HG03039 (cell line): ENCODE data around the gene LRRC4C.
"Not testable (repeated sequence)": the region's sequence is repeated elsewhere in the genome, so short reads cannot be mapped to it uniquely, and the experiment has no call there.

ENCODE experiments used
- ATAC-seq: cut with Tn5 transposase; IDR thresholded peaks from one replicate; pipeline ENCODE4 v1.9.1; 2021; ENCODE audit warnings: mild to moderate bottlenecking, moderate library complexity; ENCODE audit not compliant: unreplicated experiment

Gene LRRC4C

DNA sequence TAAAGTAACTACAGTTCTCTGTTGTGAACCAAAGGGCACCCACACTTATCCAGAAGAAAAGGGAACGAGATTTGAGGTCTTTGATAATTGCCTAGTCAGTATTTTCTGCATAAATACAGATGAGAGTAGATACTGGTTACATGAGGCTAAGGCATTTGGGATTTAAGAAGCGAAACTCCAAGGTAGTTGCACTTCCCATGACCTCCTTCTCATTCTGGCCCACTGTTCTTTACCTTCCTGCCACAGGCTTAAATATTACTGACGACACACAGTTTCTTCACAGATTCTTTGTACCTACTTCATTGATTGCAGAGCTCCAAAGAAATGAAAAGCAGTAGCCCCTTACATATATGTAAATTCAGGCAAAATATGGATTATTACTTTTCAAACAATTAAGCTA lies 915.3 kb downstream of the LRRC4C start:
- ATAC-seq, result no peak

DNA sequence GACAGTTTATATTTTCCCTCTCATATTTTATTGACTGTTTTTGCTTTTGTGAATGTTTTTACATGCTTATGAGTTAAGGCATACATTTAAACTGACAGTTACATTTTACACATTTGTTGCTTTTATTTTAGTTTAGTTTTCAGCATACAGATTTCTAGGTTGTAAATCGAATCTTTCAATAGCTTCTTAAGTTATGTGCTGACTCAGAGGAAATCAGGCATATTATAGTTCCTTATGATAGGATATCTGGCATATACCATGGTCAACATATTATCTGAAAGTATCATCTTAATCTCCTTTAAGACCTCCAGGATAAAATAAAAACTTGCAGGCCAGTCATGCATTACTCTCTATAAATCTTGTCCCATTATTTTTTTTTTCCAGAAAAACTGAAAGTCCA lies 916.6 kb downstream of the LRRC4C start:
- no peak for ATAC-seq

DNA sequence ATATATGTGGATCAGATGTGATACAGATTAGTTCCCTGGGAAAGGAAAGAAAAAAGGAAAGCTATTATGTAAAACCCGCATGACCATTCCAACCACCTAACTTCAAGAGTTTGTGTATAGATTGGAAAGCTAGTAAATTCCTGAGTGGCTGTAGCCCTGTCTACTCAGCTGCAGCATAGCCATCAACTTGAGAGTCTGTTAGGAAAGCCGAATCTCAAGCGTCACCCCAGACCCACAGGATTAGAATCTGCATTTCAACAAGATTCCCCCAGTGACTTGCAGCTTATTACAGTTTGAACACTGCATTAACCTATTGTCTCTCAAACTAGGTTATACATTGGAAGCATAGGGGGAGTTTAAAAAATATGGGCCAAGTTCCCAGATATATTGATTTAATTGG lies 921.7 kb downstream of the LRRC4C start:
- no peak for ATAC-seq

DNA sequence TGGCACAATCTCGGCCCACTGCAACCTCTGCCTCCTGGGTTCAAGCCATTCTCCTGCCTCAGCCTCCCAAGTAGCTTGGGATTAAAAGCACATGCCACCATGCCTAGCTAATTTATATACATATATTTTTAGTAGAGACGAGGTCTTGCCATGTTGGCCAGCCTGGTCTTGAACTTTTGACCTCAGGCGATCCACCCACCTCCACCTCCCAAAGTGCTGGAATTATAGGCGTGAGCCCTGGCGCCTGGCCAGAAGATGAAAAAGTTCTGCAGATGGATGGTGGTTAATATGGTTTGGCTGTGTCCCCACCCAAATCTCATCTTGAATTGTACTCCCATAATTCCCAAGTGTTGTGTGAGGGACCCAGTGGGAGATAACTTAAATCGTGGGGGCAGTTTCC lies 937.4 kb downstream of the LRRC4C start:
- ATAC-seq, result not testable (repeated sequence)

DNA sequence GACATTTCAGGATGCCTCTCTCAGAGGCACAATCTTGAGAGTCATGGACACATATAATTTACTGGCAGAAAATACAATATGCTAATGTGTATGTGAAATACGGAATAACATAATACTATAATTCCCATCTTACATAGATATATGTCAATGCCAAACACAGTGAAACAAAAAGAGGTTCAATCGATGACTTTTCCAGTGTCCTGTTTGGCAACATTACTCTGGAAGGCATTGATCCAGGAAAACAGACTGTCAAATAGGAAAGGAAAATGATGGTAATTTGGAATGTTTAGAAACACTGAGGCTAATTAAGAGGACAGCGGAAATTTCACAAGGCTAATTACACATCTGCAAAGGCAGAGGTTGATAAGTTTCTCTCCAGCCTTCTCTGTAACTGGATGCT lies 942.3 kb downstream of the LRRC4C start:
- ATAC-seq, result no peak

DNA sequence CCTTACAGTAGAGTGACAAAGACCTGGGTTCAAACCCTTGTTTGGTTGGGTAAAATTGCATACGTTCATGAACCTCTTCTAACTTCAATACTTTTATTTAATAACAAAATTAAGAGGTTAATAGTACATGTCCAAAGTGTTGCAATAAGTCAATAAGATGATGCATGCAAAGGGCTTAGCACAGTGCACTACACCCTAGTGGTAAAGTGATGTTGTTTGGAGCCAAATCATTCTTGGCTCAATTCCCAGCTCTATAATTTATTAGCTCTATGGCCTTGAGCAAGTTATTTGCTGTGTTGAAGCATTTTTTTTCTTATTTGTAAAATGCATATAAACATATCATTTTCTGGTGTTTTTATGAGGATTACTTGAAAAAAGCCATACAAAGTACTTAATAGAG lies 945.3 kb downstream of the LRRC4C start:
- no peak for ATAC-seq

DNA sequence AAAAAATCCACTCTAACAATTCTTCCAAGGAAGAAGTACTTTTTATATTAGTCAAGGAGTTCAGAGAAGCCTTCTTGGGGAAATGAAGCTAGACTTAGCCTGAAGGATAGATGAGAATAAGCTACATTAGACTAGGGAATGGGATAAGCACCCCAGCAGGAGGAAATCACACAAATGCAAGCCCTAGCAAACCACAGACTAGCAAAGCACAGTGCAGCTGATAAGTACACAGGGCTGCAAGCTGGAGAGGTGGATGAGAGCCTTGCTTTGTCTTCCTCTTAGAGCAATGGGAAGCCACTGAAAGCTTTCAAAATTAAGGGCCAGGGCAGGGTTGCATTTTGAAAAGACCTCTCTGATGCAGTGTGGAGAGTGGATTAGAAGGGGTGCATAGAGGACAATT lies 946.2 kb downstream of the LRRC4C start:
- no peak for ATAC-seq

DNA sequence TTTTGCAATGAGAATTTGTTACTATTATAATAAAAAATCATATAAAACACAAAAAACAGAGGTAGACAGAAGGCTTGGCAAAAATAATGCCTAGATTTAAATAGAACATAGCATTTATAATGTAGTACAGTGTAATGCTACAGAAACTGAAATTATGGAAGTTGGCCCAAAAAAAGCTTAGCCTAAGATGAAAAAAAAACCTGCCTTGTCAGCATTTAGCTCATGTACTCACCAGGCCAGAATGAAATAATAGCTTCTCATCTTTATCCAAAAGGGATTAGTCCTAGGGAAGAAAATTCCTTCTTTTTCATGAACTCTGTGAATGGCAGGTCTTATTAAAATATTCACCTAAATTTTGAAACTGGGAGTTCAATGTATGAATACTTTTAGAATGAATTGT lies 951.1 kb downstream of the LRRC4C start:
- no peak for ATAC-seq

DNA sequence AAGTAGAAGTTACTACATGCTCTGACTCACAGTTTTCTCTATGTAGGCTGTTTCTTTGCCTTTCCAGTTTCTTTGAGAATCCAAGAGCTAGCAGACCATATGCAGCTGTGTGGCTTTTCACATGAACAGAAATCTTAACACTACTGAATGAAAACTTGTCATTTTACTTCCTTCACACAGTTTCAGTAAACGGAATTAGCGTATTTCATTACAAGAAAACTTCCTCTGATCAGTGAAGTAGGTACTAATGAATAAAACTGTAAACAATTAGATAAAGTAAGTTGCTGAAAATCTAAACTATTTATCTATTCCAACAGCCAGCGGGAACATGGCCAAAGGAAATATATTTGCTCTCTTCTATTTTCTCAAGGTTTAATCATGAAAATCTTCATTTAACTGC lies 953.2 kb downstream of the LRRC4C start:
- no peak for ATAC-seq

DNA sequence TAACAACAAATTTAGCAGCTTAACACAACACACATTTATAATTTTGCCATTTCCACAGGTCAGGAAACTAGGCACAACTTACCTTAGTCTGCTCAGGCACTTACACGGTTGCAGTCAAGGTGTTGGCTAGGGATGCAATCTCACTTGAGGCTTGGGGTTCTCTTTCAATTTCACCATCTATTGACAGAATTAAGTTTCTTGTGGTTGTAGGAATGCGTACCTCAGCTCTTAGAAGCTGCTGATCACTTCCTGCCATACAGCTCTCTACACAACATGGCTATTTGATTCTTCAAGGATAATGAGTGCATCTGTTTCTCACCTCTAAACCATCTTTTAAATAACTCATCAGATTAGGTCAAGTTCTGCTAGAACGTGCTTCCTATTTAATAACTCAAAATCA lies 968.1 kb downstream of the LRRC4C start:
- no peak for ATAC-seq

DNA sequence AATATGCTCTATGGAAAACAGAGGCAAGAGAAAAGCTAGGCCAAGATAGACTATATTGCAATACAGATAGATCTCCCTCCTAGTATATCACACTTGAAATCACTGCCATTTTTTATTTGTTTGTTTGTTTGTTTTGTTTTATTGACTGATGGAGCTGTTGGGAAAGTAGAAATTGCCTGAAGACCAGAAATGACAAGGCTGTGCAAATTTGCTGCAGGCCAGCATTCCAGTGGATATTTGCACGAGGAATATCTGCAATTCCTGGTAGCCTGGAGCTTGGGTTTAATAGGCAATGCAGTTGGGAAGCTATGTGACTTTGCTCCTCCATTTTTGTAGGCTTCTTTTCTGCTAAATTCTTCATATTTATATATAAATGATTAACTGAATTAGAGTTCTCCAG lies 991.7 kb downstream of the LRRC4C start:
- no peak for ATAC-seq

DNA sequence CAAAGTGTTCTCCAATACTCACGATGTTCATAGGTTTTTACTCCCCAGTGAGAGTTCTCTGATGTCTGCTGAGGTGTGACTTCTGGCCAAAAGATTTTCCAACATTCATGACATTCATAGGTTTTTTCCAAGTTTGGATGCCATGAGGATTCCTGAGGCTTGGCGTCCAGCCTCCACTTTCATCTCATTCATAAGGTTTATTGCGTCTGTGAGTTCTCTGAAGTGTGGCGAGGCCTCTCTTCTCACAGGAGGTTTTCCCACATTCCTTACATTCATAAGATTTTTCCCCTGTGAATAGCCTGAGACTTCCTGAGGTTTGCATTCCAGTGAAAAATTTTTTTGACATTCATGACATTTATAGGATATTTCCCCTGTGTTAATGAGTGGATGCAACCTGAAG lies 1014.1 kb downstream of the LRRC4C start:
- no peak for ATAC-seq

DNA sequence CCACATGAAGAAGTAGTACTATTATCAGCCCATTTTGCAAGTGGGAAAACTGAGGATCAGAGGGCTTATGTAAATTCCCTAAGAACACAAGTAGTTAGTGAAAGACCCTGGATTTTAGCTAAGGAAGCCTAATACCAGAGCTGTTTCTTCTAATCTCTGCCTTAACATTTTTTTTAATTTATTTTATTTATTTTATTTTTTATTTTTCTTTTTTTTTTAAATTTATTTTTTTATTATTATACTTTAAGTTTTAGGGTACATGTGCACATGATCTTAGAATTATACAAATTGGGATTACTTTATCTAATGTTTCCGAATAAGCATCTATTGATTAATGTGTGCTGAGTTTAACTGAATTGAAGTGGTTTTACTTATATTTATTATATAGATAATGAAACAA lies 1015.3 kb downstream of the LRRC4C start:
- ATAC-seq, result no peak

DNA sequence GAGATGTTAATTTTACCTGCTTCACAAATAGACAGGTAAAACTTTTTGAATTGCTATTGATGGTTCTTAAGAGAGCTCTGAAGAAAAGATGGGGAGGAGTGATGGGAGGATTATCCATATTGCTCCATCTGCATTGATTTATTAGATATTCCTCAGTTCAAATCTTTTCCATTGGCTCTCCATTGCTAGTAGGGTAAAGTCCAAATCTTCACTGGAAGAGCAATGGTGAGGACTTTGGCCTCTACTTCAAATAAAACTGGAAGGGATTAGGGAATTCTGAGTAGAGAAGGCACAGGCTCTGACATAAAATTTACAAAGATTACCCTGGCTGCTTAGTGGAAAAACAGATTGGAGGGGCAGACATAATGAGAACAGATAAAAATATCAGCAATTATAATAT lies 1024.1 kb downstream of the LRRC4C start:
- ATAC-seq, result no peak

DNA sequence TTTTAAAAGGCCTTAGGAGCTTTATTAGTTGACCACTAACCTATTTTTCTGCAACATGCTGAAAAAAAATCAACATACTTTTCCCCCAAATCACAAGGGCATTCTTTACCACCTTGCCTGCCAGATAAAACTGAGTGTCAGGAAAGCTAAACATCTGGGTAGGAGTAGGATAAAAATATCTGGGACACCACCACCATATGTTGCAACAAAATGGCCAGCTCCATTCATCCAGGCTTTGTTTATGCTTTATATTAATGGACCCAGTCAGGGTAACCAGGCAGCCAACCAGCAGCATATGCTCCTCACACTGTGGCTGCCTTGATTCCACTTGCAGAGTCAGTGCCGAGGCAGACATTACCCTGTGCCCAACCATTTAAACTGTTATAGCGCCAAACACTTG lies 1024.5 kb downstream of the LRRC4C start:
- no peak for ATAC-seq

DNA sequence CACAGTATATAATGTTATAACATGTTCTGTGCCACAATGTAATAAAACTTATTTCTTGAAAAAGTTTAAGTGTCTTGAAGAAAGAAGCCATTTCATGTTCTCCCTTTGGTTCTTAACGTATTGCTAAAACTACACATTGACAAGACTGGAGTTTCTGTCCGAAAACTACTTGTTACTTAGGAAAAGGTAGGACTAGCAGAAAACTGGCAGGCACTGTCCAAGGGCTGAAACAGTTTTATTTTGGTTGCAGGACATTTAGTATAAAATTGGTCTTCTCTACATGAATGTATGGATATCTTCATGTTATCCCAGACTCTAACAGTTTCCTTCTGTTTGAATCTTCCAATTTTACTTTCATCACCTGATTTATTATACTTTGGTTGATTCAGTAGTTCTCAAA lies 1027.1 kb downstream of the LRRC4C start:
- no peak for ATAC-seq

DNA sequence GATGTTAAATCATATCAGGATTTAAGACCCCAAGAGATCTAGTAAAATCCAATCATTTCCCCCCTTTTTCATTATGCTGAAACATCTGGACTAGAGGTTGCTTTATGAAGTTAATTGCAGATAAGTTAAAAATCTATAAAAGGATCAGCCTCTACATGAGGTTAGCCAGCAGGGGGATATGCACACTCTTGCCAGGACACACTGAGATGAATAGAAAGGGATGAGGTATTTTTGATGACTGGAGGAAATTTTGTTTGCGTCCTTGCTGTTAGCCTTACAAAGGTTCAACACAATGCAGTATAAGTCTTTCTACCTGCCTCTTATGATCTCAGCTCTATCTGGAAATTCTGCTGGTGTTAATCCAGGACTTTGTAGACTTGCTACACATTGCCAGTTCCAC lies 1034.3 kb downstream of the LRRC4C start:
- ATAC-seq, result no peak

DNA sequence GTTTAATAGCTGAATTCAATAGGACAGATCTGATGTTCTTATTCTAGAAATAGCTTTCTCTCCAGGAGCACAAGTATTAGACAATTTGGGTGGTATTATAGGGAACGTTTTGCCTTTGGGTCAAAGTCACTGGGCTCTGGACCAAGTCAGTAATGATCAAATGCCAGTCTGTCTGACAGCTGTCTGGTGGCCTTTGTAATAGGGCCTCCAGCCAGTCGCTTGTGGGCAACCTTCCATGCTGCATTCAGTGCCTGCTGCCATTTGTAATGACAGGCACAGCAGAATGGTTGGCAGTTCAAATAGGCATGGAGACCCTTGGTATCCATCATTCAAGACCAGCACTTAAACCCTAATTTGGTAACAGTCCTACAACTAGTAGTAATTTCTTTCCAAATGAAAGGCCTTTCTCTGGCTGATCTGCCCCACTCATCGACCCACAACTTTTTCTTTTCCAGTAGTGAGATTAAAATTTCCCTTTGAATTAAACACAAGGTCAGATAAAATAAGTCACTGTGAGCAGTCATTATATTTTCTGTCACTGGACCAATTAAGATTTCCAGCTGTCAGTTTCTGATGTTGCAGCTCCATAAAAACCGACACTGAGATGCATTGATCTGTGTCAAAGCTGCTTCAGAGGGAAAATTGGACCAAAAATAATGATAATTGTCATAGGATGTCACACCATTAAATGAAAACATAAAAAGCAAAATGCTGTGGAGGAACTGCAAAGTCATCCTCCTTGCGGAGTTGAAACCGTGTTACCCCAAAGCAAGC lies 1038.1 kb downstream of the LRRC4C start:
- no peak for ATAC-seq

DNA sequence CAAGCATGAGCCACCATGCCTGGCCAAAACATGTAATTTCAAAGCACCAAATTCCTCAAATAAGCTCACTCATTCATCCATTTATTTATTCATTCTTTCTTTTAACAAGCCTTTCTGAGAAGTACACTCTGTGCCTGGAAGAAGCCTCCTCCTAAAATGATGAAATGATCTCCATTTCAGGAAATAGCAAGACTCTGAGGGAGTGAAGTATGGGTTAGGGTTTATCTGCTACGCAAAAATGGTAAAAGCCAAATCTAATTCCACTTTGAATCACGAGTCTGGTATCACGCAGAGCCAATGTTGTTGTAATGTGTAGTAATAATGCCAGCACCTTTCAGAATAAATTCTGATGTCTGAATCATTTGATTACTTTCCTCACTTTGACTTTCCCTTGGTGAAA lies 1041.8 kb downstream of the LRRC4C start:
- ATAC-seq, result no peak

DNA sequence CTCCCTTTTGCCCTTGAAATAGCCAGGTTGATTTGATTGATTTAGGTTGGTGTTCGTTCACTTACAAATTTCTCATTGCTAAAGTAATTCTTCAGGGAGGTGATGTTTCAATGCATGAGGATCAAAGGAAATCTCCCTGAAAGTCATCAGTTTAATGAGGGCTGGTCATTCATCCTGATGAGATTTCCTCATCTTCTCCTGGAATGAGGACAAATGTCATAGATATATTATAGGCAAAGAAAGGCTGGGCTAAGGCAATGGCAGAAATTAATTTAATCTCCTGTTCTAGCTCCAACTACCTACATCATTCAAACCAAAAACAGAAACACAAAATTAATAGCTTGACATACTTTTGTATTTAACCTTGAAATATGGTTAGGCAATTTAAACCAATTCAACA lies 1052.1 kb downstream of the LRRC4C start:
- ATAC-seq, result no peak

DNA sequence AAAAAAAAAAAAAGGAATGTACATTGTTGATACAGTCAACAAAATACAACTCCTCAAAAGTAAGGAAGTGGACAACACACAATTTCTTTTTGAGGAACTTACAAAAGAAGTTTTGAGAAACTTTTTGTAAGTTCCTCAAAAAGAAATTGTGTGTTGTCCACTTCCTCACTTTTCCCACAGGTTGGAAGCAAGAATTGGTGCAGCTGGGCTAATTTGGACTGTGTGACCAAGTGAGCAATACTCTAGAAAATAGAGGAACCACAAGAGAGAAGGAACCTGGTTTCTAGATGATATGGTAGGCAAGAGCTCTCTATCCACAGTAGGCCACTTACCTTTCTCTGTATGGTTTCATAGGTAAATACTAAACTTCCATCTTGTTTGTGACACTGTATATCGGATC lies 1053.8 kb downstream of the LRRC4C start:
- no peak for ATAC-seq

DNA sequence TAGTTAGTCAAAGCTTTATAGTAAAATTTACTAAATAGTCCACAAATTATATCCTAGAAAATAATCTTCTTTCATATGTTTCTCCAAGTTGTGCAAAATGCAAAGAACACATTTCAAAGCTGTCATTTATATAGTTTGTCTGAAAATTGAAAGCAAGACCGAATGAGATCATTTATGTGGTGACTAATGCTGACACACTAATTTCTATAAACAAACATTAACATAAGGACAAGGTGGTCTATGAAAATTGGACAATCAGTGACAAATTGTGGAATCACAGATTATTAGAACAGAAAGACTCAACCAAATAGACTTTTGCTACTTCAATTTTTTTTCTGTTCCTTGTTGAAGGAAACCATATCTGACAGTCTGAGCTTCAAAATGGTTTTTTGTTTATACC lies 1056.1 kb downstream of the LRRC4C start:
- no peak for ATAC-seq

DNA sequence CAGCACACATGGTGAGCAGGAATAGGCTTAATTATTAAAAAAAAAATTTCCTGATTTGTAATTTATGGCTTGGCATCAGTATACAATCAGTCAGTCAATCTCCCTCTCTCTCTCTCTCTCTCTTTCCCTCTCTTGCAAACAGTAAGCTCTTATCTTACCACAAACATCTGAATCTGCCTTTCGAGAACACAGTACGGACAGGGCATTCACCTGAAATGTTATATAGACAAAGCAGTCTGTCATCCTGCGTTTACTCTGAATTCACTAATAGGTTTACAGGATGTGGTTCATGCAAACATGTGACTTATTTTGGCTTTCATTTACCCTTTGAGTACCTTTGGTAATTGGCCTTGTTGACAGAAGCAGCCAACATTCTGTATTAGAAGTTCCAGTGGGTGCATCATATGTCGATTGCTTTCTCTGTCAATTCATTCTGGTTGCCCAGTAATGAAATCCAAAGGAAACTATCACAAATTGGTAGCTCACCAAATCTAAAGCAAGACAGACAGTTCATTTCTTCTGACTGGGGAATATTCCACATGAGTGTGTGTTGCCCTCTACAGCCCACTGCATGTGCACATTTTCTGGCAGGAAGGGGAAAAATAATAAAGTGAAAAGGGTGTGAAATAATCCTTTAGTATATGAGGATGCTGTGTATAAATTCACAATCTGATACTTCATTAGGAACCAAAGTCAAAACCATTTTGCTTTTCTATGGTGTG lies 1058.2 kb downstream of the LRRC4C start:
- no peak for ATAC-seq
